Measurements from ENCODE around the gene CLMP.

The CLMP gene

DNA sequence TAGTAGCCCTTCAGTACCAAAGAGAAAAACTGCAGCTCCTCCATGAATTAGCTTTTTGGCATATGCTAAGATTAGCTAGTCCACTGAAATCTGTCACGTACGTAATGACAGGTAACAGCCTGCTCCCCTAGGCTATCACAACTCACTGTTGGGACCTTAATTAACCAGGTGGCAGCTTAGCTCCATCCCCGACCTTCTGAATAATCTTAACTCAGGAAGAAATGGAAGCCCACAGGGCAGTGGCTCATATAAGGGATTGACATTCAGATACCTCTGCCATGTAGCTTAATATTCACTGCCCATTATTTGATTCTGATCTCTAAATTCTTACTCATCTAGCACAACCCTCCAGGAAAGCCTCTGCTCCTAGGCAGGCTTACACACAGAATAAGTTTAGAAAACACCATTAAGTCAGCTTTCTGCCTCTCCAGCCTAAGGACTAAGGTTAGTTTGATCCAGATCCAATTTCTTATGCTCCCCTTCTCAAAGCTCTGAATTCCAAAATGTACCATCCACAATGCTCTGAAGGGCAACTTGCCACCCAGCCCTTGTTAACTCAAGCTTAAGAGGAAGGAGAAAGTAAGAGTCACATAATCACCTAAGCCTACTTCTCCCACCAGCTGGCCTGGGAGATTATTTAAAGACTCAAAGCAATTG is 138.1 kb downstream of the CLMP start:
- DNase-seq (ENCODE audit: low read depth, low spot score) = no peak

DNA sequence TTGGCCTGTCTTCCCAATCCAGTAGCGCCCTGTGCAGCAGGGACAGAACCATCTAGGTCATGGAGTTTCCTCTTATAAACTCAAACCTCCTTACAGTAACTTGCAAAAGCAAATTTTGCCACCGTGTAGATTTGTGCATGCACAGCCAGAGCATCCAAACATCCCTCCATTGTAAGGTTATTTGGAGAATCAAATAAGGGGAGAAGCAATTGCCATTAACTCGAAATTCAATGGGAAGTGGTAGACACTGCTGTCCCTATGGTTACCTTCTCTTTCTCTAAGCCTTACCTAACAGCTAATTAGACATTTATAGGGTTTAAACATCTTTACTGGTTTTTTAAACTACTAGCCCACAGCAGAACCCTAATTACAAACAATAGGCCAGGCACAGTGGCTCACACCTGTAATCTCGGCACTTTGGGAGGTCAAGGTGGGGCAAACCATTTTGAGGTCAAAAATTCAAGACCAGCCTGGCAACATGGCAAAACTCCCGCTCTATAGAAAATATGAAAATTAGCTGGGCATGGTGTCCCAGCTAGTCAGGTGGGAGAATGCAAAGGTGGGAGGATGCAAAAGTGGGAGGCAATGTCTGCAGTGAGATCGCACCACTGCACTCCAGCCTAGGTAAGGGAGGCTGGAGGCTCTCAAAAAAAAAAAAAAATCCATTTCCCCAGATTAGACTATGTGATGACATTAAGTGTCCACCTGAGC is 139.7 kb downstream of the CLMP start:
- DNase-seq (ENCODE audit: low read depth, low spot score) = no peak

- DNase-seq (ENCODE audit: low read depth, low spot score) = peak; percentile 51
Measured at GRCh38 chr11:123054301-123055065, 140.6 kb downstream of the CLMP start.

GRCh38 chr11:123052901-123053721 is 141.9 kb downstream of the CLMP start:
- DNase-seq (ENCODE audit: low read depth, low spot score) = no peak

DNA sequence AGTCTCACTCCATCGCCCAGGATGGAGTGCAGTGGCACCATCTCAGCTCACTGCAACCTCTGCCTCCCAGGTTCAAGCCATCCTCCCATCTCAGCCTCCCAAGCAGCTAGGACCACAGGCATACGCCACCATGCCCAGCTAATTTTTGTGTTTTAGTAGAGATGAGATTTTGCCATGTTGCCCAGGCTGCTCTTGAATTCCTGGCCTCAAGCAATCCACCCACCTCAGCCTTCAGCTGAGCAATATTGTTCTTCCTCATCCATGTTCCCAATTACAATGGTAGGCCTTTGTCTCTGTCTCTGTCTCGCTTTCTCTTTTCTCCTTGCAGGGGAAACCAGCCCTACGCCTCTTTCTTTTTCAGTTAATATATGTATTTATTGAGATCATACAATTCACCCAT is 143.4 kb downstream of the CLMP start:
- no peak for DNase-seq (ENCODE audit: low read depth, low spot score)

- DNase-seq (ENCODE audit: low read depth, low spot score) = no peak
Measured at GRCh38 chr11:123051146-123051545, 143.9 kb downstream of the CLMP start.

DNA sequence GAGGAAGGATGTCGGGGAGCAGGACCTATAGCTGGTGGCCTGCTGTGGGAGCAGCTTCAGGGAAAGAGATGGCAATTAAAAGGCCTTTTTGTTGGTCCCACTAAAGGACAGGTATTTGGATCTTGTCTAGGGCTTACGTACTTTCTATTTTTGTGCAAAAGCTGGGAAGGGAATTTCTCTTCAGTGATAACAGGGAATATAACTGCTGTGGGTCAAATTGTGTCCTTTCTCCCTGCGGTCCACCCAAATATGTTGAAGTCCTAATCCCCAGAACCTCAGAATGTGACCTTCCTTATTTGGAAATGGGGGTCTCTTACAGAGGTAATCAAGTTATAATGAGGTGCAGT is 147.1 kb downstream of the CLMP start:
- DNase-seq (ENCODE audit: low read depth, low spot score) = no peak

- no peak for DNase-seq (ENCODE audit: low read depth, low spot score)
Measured at GRCh38 chr11:123047266-123047946, 147.6 kb downstream of the CLMP start.

- no peak for DNase-seq (ENCODE audit: low read depth, low spot score)
Measured at GRCh38 chr11:123046473-123047259, 148.4 kb downstream of the CLMP start.

- no peak for DNase-seq (ENCODE audit: low read depth, low spot score)
Measured at GRCh38 chr11:123045101-123045500, 149.9 kb downstream of the CLMP start.

GRCh38 chr11:123041185-123041584 is 153.9 kb downstream of the CLMP start:
- DNase-seq (ENCODE audit: low read depth, low spot score) = no peak

GRCh38 chr11:123040111-123040432 is 155.0 kb downstream of the CLMP start:
- no peak for DNase-seq (ENCODE audit: low read depth, low spot score)

DNA sequence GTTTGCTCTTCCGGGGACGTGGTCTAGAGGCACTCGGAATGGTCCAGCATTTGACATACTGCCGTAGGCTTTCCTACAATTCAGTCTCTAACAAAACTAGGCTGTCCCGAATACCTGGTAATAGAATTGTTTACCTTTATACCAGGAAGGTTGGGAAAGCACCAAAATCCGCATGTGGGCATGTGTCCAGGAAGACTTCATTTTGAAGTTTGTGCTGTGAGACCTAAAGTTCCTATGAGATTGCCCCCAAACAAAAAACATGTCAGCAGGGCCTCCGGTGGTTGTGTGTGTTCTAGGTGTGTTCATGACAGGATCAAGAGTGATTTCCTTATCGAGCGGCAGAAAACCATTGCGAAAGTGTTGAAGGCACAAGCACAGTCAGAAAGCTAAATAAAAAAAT is 159.2 kb downstream of the CLMP start:
- no peak for DNase-seq (ENCODE audit: low read depth, low spot score)

- no peak for DNase-seq (ENCODE audit: low read depth, low spot score)
Measured at GRCh38 chr11:123034597-123034996, 160.5 kb downstream of the CLMP start.

GRCh38 chr11:123033895-123034294 is 161.2 kb downstream of the CLMP start:
- no peak for DNase-seq (ENCODE audit: low read depth, low spot score)

DNA sequence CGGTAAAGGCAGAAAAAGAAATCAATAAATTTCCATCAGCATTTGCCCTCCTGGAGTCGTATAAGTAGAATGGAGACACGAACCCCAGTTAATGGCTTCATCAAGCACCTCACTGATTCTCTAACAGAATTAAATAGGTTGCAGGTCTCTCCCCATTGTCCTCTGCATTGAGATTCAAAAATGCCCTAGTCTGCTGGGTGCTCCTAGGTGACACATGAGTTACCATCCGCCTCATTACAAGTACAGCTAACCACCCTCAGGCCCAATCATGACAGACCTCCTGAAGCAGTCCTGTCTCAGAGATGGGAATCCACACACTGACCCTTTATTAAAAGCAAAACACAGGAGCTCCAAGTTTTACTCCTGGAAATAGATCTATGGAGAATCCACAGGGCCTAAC is 164.5 kb downstream of the CLMP start:
- no peak for DNase-seq (ENCODE audit: low read depth, low spot score)

DNA sequence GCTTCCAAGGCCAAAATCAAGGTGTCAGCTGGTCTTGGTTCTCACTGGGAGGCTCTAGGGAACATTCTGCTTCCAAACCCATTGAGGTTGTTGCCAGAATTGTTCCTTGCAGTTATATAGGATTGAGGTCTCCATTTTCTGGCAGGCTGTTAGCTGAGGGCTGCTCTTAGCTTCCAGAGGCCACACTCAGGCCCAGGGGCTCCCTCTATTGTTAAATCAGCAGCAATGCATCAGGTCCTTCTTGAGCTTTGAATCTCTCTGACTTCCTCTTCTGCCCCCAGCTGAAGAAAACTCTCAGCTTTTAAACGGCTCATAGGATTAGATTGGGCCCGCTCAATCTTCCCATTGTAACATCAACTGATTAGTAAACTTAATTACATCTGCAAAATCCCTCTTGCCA is 174.1 kb downstream of the CLMP start:
- no peak for DNase-seq (ENCODE audit: low read depth, low spot score)

Measured in smooth muscle cell of the brain vasculature (primary cell).